K562 (cell line): ENCODE measurements around the gene KISS1R. TPM values are rescaled to one million over a fixed set of nuclear protein-coding genes. Genes with fewer than 3 reads are reported as not detected.

ENCODE experiments used
- ATAC-seq: fragments of 200-7000 bp; cut with Tn5 transposase; 3 replicates; pipeline ENCODE4 v1.9.1; 2020; ENCODE audit warnings: moderate library complexity
- BruUV-seq: library from RNA; stranded (reverse); fragments of 400-500 nt; replicated peaks from 2 replicates; lab custom pipeline; 2021; lab: Mats Ljungman, UMichigan
- CTCF ChIA-PET: fragments of 300-600 bp; formaldehyde crosslinking; extraction: SDS; loops from one replicate; lab custom pipeline; 2021; ENCODE audit warnings: low intra/inter-chr PET ratio; lab: Yijun Ruan, JAX
- POLR2A ChIA-PET: fragments of 300-600, 350-650 bp; sonication (Branson Sonifier 250); formaldehyde crosslinking; extraction: SDS; loops from one replicate; lab custom pipeline; 2021; ENCODE audit warnings: antibody characterized with exemption, inconsistent platforms; lab: Yijun Ruan, JAX
- DNase-seq, 4 experiments: peaks; one replicate each; pipeline versions ENCODE4 v3.0.0 to v3.0.0-alpha.2; 2011 to 2018; ENCODE audit warnings: low spot score in 3 of 4, mixed read lengths in 3 of 4; ENCODE audit errors: extremely low read depth in 1 of 4
- FAIRE-seq: peaks from 2 replicates; lab custom pipeline; 2011; peaks lifted over from hg19 to GRCh38; lab: Jason Lieb, UNC
- H2AFZ ChIP-seq: 2 replicates; pipeline ENCODE4 v1.6.0; 2011; ENCODE audit warnings: low read depth, low read length, control low read depth, inconsistent platforms
- H3K27ac ChIP-seq: fragments of 200-600 bp; 3 replicates; pipeline ENCODE4 v1.8.0; 2011; ENCODE audit warnings: low read depth, mild to moderate bottlenecking, control low read depth, inconsistent platforms, low read length, moderate library complexity, mixed read lengths; ENCODE audit errors: extremely low read depth
- H3K27me3 ChIP-seq, 2 experiments: fragments of 300-600 bp in 1 of 2; 2 replicates in 1 of 2; 3 replicates in 1 of 2; pipeline versions ENCODE4 v1.6.0 to v1.8.0; 2011; ENCODE audit warnings: inconsistent platforms in 2 of 2, low read length in 2 of 2, mild to moderate bottlenecking in 1 of 2, mixed read lengths in 1 of 2, moderate library complexity in 1 of 2; ENCODE audit not compliant: control insufficient read depth in 2 of 2, insufficient read depth in 2 of 2
- H3K36me3 ChIP-seq: fragments of 300-600 bp; 3 replicates; pipeline ENCODE4 v1.8.0; 2011; ENCODE audit warnings: mild to moderate bottlenecking, low read length, inconsistent platforms; ENCODE audit not compliant: control insufficient read depth, insufficient read depth
- H3K4me1 ChIP-seq, 2 experiments: fragments of 200-600 bp in 1 of 2; replicated peaks in 1 of 2; 2 replicates in 1 of 2; 3 replicates in 1 of 2; pipeline versions ENCODE4 v1.5.1 to v1.8.0; 2011; ENCODE audit warnings: inconsistent platforms in 2 of 2, low read length in 2 of 2, mild to moderate bottlenecking in 1 of 2, mixed read lengths in 1 of 2, moderate library complexity in 1 of 2; ENCODE audit not compliant: control insufficient read depth in 2 of 2, insufficient read depth in 2 of 2
- H3K4me2 ChIP-seq: 2 replicates; pipeline ENCODE4 v1.6.1; 2011; ENCODE audit warnings: low read length, control low read depth, inconsistent platforms, mixed read lengths; ENCODE audit not compliant: insufficient read depth
- H3K4me3 ChIP-seq: fragments of 200-600 bp; sonication (generic), shearing (Covaris generic); 2 replicates; pipeline ENCODE4 v1.5.1; 2016; ENCODE audit warnings: control low read depth, inconsistent platforms
- H3K79me2 ChIP-seq: fragments of 200-600 bp; 3 replicates; pipeline ENCODE4 v1.8.0; 2011; ENCODE audit warnings: low read length, inconsistent platforms; ENCODE audit not compliant: control insufficient read depth, insufficient read depth
- H3K9ac ChIP-seq, 2 experiments: 2 replicates each; pipeline versions ENCODE4 v1.6.0 to v1.6.1; 2011; ENCODE audit warnings: low read depth in 2 of 2, low read length in 2 of 2, control low read depth in 1 of 2, inconsistent platforms in 1 of 2, mild to moderate bottlenecking in 1 of 2, mixed read lengths in 1 of 2; ENCODE audit not compliant: insufficient read depth in 1 of 2
- H3K9me1 ChIP-seq: one replicate; pipeline ENCODE4 v1.6.0; 2011; ENCODE audit warnings: inconsistent platforms, mild to moderate bottlenecking, low read length, moderate library complexity; ENCODE audit not compliant: control insufficient read depth, insufficient read depth
- H3K9me3 ChIP-seq: replicated peaks from 2 replicates; pipeline ENCODE4 v1.5.1; 2011; ENCODE audit warnings: low read depth, low read length, inconsistent platforms; ENCODE audit not compliant: control insufficient read depth, insufficient read depth
- H4K20me1 ChIP-seq: replicated peaks from 2 replicates; pipeline ENCODE4 v1.6.1; 2011; ENCODE audit warnings: low read length, inconsistent platforms, mixed read lengths; ENCODE audit not compliant: control insufficient read depth, insufficient read depth
- ELF2 ChIP-seq: fragments of 250-450 bp; sonication (Bioruptor Pico); IDR thresholded peaks from 2 replicates; pipeline ENCODE4 v1.5.0; 2021; ENCODE audit warnings: mild to moderate bottlenecking
- ESRRA ChIP-seq: fragments of 450-650 bp; IDR thresholded peaks from 2 replicates; pipeline ENCODE4 v1.6.1; 2014; ENCODE audit warnings: low read depth, mild to moderate bottlenecking, moderate library complexity, borderline replicate concordance
- HNRNPH1 ChIP-seq: fragments of 200-400 bp; formaldehyde crosslinking; optimal IDR thresholded peaks from 2 replicates; pipeline ENCODE3; 2017; ENCODE audit warnings: low read depth, mild to moderate bottlenecking, low read length, moderate library complexity
- NCOA4 ChIP-seq: fragments of 450-650 bp; IDR thresholded peaks from 2 replicates; pipeline ENCODE4 v1.6.1; 2018; ENCODE audit warnings: mild to moderate bottlenecking; ENCODE audit not compliant: partially characterized antibody
- NCOA6 ChIP-seq: fragments of 450-650 bp; IDR thresholded peaks from 2 replicates; pipeline ENCODE4 v1.6.1; 2017; ENCODE audit warnings: mild to moderate bottlenecking
- POLR2A ChIP-seq: fragments of 450-650 bp; conservative IDR thresholded peaks from 2 replicates; pipeline ENCODE4 v1.6.1; 2016
- POLR2G ChIP-seq: fragments of 200-400 bp; formaldehyde crosslinking; IDR thresholded peaks from 2 replicates; pipeline ENCODE4 v1.6.1; 2017; ENCODE audit warnings: low read depth, mild to moderate bottlenecking, antibody characterized with exemption, low read length, moderate library complexity
- RBFOX2 ChIP-seq: fragments of 200-400 bp; formaldehyde crosslinking; IDR thresholded peaks from 2 replicates; pipeline ENCODE4 v1.6.1; 2017; ENCODE audit warnings: low read depth, mild to moderate bottlenecking, low read length, moderate library complexity
- SRSF7 ChIP-seq: fragments of 200-400 bp; formaldehyde crosslinking; optimal IDR thresholded peaks from 2 replicates; pipeline ENCODE3; 2017; ENCODE audit warnings: mild to moderate bottlenecking, low read depth, low read length
- ZBTB34 ChIP-seq: fragments of 250-450 bp; sonication (Bioruptor Pico); IDR thresholded peaks from 2 replicates; pipeline ENCODE4 v1.8.0; 2021; ENCODE audit warnings: mild to moderate bottlenecking, moderate library complexity
- ZFX ChIP-seq: sonication (generic); formaldehyde crosslinking; IDR thresholded peaks from 2 replicates; pipeline ENCODE4 v1.8.0; 2022; ENCODE audit warnings: mild to moderate bottlenecking, missing genetic modification reagents, moderate library complexity
- ZNF740 ChIP-seq, 3 experiments: fragments of 200-800 bp in 1 of 3; sonication (Bioruptor generic) in 1 of 3; sonication (generic) in 1 of 3; formaldehyde crosslinking in 1 of 3; IDR thresholded peaks; 2 replicates each; pipeline versions ENCODE4 v1.6.1 to v1.8.0; 2016 to 2022; ENCODE audit warnings: mild to moderate bottlenecking in 2 of 3, missing compliant biosample characterization in 2 of 3, missing genetic modification characterization in 2 of 3, missing genetic modification reagents in 1 of 3
- WGBS: fragments of 100-300 bp; shearing (Covaris generic); methylation state at CpG from one replicate; pipeline ENCODE4 v1.1.6; 2016; ENCODE audit warnings: low coverage, mixed read lengths; ENCODE audit not compliant: insufficient coverage; ENCODE audit errors: missing lambda C conversion rate; 5-methylcytosine and 5-hydroxymethylcytosine counted together
- in situ Hi-C: fragments of 300-500 bp; cut with MboI; formaldehyde crosslinking; loops from 4 replicates; pipeline ENCODE4 v1.15.0; 2018; ENCODE audit warnings: inconsistent platforms, mixed read lengths
- intact Hi-C: fragments of 100-400 bp; cut with micrococcal nuclease; formaldehyde crosslinking; loops from 2 replicates; pipeline ENCODE4 v1.14.2; 2022
- polyA plus RNA-seq, 8 experiments: library from polyadenylated mRNA; depleted of rRNA in 4 of 8; stranded (reverse) in 5 of 8; unstranded in 3 of 8; fragments of >200 nt; fragmentation: Nextera tagmentation in 2 of 8; fragmentation: Illumina TruSeq in 1 of 8; extraction: Ambion mirVana in 2 of 8; extraction: Trizol in 1 of 8; gene quantifications; 2 replicates each; pipeline versions ENCODE4 v1.2.1 to v1.2.3, GENCODE V29; 2011 to 2014; ENCODE audit warnings: inconsistent platforms in 1 of 8, missing spikeins in 1 of 8
- total RNA-seq, 7 experiments: library from RNA; depleted of rRNA in 6 of 7; stranded (reverse); fragments of >200 nt in 6 of 7; fragmentation: Illumina TruSeq in 2 of 7; extraction: Trizol in 2 of 7; gene quantifications; 2 replicates each; pipeline versions ENCODE4 v1.2.1 to v1.2.3, GENCODE V29; 2011 to 2021; ENCODE audit warnings: low replicate concordance in 1 of 7
- TF ChIP-seq, protein P1 (sequence below): fragments of 450-650 bp; formaldehyde crosslinking; IDR thresholded peaks from 2 replicates; pipeline ENCODE4 v1.4.0; 2020; ENCODE audit warnings: mild to moderate bottlenecking
- TF ChIP-seq, protein P2 (sequence below): sonication (generic); formaldehyde crosslinking; IDR thresholded peaks from 2 replicates; pipeline ENCODE4 v1.8.0; 2022; ENCODE audit warnings: missing genetic modification reagents, mild to moderate bottlenecking, moderate library complexity, borderline replicate concordance
- TF ChIP-seq, protein P3 (sequence below): fragments of 450-650 bp; formaldehyde crosslinking; IDR thresholded peaks from 2 replicates; pipeline ENCODE4 v1.4.0; 2022; ENCODE audit warnings: mild to moderate bottlenecking, moderate library complexity

KISS1R gene
- total and polyA plus RNA-seq, 9 of the 15 experiments (the other 6 are each of a cell fraction or from before 2014, with no cell fraction given): 0.37 to 39.4 (median 2.0) TPM

GRCh38 chr19:873561-874041 lies 43.5 kb upstream of the KISS1R start:
- DNase-seq: no peak
- Histone ChIP-seq H3K9ac (peak overlapping the region in 1 of 2 experiments; percentile 68; a peak in 2 of 4 replicates), H3K4me1 (peaks cover 16 to 64% of the 10 kb centered on the region in 2 experiments), H3K4me3 (no peak overlapping the region), H2AFZ (no peak overlapping the region), H3K4me2 (no peak overlapping the region; the same call in 1 of the 2 replicates), H3K27ac (peak overlapping the region; percentile 44; the same call in 2 of the 3 replicates), H3K27me3 (no peaks in the 10 kb centered on the region), H4K20me1 (no peaks in the 10 kb centered on the region; the same call in 1 of the 2 replicates), H3K36me3 (peaks cover 72% of the 10 kb centered on the region; the same call in 2 of the 3 replicates), H3K9me3 (no peaks in the 10 kb centered on the region), H3K79me2 (no peaks in the 10 kb centered on the region), H3K9me1 (no peaks in the 10 kb centered on the region)
- ChIA-PET CTCF (no interaction called here), POLR2A (interaction anchor here (0.6 to 0.8 kb wide), 2 partner anchors 10 to 20 kb away, joined by 3 to 4 read pairs; partner anchors contain the start of genes MED16 and RNU6-9)
- no peak for ATAC-seq
- 87% methylated on average over 15 of the region's 22 CpGs for WGBS
- TF ChIP-seq RBFOX2 (peak; percentile 45; the same call in 1 of the 2 replicates), HNRNPH1 (no peak), ELF2 (CRISPR knock-in tag) (no peak), ZFX (CRISPR knock-in tag) (0 out of 2 replicates have a peak, but pooled peaks have one; percentile 3), ZNF740 (CRISPR knock-in tag; IDR thresholded peaks at IDR 0.05) (peak; percentile 38; the same call in 1 of the 2 replicates), ZNF740 (tag; IDR thresholded peaks at IDR 0.05) (no peak), NCOA4 (no peak), POLR2A (peak; percentile 31; the same call in 1 of the 2 replicates), POLR2G (peak; percentile 69), ESRRA (peak; percentile 16; the same call in 1 of the 2 replicates), SRSF7 (no peak), ZBTB34 (CRISPR knock-in tag) (no peak), NCOA6 (no peak)
- TF ChIP-seq, protein P1, sequence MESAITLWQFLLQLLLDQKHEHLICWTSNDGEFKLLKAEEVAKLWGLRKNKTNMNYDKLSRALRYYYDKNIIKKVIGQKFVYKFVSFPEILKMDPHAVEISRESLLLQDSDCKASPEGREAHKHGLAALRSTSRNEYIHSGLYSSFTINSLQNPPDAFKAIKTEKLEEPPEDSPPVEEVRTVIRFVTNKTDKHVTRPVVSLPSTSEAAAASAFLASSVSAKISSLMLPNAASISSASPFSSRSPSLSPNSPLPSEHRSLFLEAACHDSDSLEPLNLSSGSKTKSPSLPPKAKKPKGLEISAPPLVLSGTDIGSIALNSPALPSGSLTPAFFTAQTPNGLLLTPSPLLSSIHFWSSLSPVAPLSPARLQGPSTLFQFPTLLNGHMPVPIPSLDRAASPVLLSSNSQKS (CRISPR knock-in tag): no peak
- TF ChIP-seq, protein P2, sequence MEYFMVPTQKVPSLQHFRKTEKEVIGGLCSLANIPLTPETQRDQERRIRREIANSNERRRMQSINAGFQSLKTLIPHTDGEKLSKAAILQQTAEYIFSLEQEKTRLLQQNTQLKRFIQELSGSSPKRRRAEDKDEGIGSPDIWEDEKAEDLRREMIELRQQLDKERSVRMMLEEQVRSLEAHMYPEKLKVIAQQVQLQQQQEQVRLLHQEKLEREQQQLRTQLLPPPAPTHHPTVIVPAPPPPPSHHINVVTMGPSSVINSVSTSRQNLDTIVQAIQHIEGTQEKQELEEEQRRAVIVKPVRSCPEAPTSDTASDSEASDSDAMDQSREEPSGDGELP: no peak
- TF ChIP-seq, protein P3, sequence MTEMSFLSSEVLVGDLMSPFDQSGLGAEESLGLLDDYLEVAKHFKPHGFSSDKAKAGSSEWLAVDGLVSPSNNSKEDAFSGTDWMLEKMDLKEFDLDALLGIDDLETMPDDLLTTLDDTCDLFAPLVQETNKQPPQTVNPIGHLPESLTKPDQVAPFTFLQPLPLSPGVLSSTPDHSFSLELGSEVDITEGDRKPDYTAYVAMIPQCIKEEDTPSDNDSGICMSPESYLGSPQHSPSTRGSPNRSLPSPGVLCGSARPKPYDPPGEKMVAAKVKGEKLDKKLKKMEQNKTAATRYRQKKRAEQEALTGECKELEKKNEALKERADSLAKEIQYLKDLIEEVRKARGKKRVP (CRISPR knock-in tag): no peak
- FAIRE-seq: no peak
- intact Hi-C loops: no loop called here
- BruUV-seq: no TSS peak
- in situ Hi-C loops: no loop called here
